Neural cell (in vitro differentiated cells): ENCODE data around the gene ELOVL3. TPM values are rescaled to one million over a fixed set of nuclear protein-coding genes. Genes with fewer than 3 reads are reported as not detected.

Source experiments
- H2AFZ ChIP-seq: fragments of 200-600, 300-800 bp; sonication (generic), shearing (Covaris generic); 2 replicates; pipeline ENCODE4 v1.6.0; 2014; ENCODE audit warnings: low read depth, mild to moderate bottlenecking, antibody characterized with exemption, low read length, moderate library complexity
- H3F3A ChIP-seq: fragments of 200-600 bp; shearing (Covaris generic); 2 replicates; pipeline ENCODE4 v1.6.1; 2016; ENCODE audit warnings: mild to moderate bottlenecking, moderate library complexity, mixed read lengths, antibody characterized with exemption, low read length; ENCODE audit not compliant: insufficient read depth, poor library complexity, severe bottlenecking
- H3K27ac ChIP-seq: fragments of 200-600, 300-800 bp; sonication (generic), shearing (Covaris generic); 2 replicates; pipeline ENCODE4 v1.5.1; 2014; ENCODE audit warnings: mild to moderate bottlenecking, low read length, moderate library complexity
- H3K27me3 ChIP-seq: fragments of 300-800, 200-600 bp; sonication (generic), shearing (Covaris generic); 2 replicates; pipeline ENCODE4 v1.6.0; 2014; ENCODE audit warnings: mild to moderate bottlenecking, low read depth, low read length, moderate library complexity; ENCODE audit not compliant: insufficient read depth
- H3K36me3 ChIP-seq: fragments of 300-800, 200-600 bp; sonication (generic), shearing (Covaris generic); 2 replicates; pipeline ENCODE4 v1.5.1; 2014; ENCODE audit warnings: mild to moderate bottlenecking, antibody characterized with exemption, low read length, moderate library complexity; ENCODE audit not compliant: insufficient read depth
- H3K4me2 ChIP-seq: fragments of 300-800, 200-600 bp; sonication (generic), shearing (Covaris generic); 2 replicates; pipeline ENCODE4 v1.6.0; 2014; ENCODE audit warnings: mild to moderate bottlenecking, low read length
- H3K4me3 ChIP-seq: fragments of 300-800, 200-600 bp; sonication (generic), shearing (Covaris generic); 2 replicates; pipeline ENCODE4 v1.5.1; 2014; ENCODE audit warnings: mild to moderate bottlenecking, low read length, moderate library complexity
- H3K79me2 ChIP-seq: fragments of 200-600 bp; shearing (Covaris generic); replicated peaks from 2 replicates; pipeline ENCODE4 v1.6.0; 2014; ENCODE audit warnings: mild to moderate bottlenecking, low read length, moderate library complexity; ENCODE audit not compliant: insufficient read depth
- H3K9ac ChIP-seq: fragments of 300-800, 200-600 bp; sonication (generic), shearing (Covaris generic); 2 replicates; pipeline ENCODE4 v1.6.1; 2016; ENCODE audit warnings: mild to moderate bottlenecking, low read length, mixed read lengths
- H3K9me2 ChIP-seq: fragments of 200-600 bp; shearing (Covaris generic); 2 replicates; pipeline ENCODE4 v1.6.1; 2016; ENCODE audit warnings: mild to moderate bottlenecking, low read length, mixed read lengths; ENCODE audit not compliant: insufficient read depth
- H3K9me3 ChIP-seq: fragments of 200-600, 300-800 bp; sonication (generic), shearing (Covaris generic); 2 replicates; pipeline ENCODE4 v1.6.1; 2016; ENCODE audit warnings: mild to moderate bottlenecking, mixed run types, low read length, moderate library complexity, mixed read lengths
- H4K20me1 ChIP-seq: fragments of 200-600 bp; shearing (Covaris generic); 2 replicates; pipeline ENCODE4 v1.6.1; 2016; ENCODE audit warnings: mild to moderate bottlenecking, mixed run types; ENCODE audit not compliant: insufficient read depth
- EZH2 ChIP-seq: fragments of 200-600, 300-800 bp; shearing (Covaris generic), sonication (generic); IDR thresholded peaks from 2 replicates; pipeline ENCODE4 v1.6.1; 2014; ENCODE audit warnings: antibody characterized with exemption, low read length, borderline replicate concordance, mild to moderate bottlenecking; ENCODE audit not compliant: insufficient read depth, poor library complexity, severe bottlenecking
- MXI1 ChIP-seq: fragments of 450-650 bp; conservative IDR thresholded peaks from 2 replicates; pipeline ENCODE4 v1.6.1; 2014; ENCODE audit warnings: antibody characterized with exemption, mild to moderate bottlenecking; ENCODE audit not compliant: poor library complexity, severe bottlenecking
- POLR2AphosphoS5 ChIP-seq: IDR thresholded peaks from 2 replicates; pipeline ENCODE4 v1.6.1; 2012
- RAD21 ChIP-seq: fragments of 450-650 bp; conservative IDR thresholded peaks from 2 replicates; pipeline ENCODE4 v1.6.1; 2014; ENCODE audit warnings: antibody characterized with exemption, mild to moderate bottlenecking, moderate library complexity
- SMC3 ChIP-seq: fragments of 450-650 bp; conservative IDR thresholded peaks from 2 replicates; pipeline ENCODE4 v1.6.1; 2014; ENCODE audit warnings: antibody characterized with exemption, mild to moderate bottlenecking, moderate library complexity; ENCODE audit not compliant: poor library complexity
- polyA plus RNA-seq: library from polyadenylated mRNA; depleted of rRNA; stranded (reverse); fragments of >200 nt; gene quantifications from 2 replicates; pipeline ENCODE4 v1.2.3, GENCODE V29; 2014
- TF ChIP-seq, protein P1 (sequence below): IDR thresholded peaks from 2 replicates; pipeline ENCODE4 v1.6.1; 2012; ENCODE audit warnings: borderline replicate concordance

ELOVL3 gene
- polyA plus RNA-seq, 1 donor from 2014 or later = not detected

DNA sequence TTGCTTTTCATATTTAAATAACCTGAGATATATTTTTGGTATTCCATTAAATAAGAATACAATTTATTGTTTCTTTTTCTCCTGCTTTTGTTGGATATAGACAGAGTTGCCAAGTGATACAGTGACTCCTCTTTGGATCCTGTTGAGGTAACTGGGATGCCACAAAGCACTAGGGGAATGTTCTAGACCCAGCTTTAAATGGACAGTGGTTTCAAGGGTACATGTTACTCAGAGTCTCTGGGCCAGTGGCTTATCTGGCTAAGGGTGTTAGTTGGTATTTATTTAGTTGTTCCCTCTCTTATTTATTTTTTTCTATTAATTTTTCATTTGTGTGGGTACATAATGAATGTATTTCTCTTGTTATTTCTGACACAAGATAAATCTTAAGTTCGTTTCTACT lies 28.3 kb downstream of the ELOVL3 start:
- Histone ChIP-seq H3K27ac (no peak overlapping the region), H3K9ac (no peak overlapping the region), H3K36me3 (no peaks in the 10 kb centered on the region), H3K27me3 (no peaks in the 10 kb centered on the region), H3K4me3 (no peak overlapping the region), H3F3A (no peaks in the 10 kb centered on the region), H3K4me2 (no peak overlapping the region), H3K9me2 (no peaks in the 10 kb centered on the region), H3K9me3 (no peaks in the 10 kb centered on the region), H4K20me1 (no peaks in the 10 kb centered on the region), H3K79me2 (peaks cover 63% of the 10 kb centered on the region), H2AFZ (no peak overlapping the region)
- TF ChIP-seq RAD21 (no peak), EZH2 (no peak), SMC3 (no peak), MXI1 (no peak), POLR2AphosphoS5 (no peak)
- TF ChIP-seq, protein P1, sequence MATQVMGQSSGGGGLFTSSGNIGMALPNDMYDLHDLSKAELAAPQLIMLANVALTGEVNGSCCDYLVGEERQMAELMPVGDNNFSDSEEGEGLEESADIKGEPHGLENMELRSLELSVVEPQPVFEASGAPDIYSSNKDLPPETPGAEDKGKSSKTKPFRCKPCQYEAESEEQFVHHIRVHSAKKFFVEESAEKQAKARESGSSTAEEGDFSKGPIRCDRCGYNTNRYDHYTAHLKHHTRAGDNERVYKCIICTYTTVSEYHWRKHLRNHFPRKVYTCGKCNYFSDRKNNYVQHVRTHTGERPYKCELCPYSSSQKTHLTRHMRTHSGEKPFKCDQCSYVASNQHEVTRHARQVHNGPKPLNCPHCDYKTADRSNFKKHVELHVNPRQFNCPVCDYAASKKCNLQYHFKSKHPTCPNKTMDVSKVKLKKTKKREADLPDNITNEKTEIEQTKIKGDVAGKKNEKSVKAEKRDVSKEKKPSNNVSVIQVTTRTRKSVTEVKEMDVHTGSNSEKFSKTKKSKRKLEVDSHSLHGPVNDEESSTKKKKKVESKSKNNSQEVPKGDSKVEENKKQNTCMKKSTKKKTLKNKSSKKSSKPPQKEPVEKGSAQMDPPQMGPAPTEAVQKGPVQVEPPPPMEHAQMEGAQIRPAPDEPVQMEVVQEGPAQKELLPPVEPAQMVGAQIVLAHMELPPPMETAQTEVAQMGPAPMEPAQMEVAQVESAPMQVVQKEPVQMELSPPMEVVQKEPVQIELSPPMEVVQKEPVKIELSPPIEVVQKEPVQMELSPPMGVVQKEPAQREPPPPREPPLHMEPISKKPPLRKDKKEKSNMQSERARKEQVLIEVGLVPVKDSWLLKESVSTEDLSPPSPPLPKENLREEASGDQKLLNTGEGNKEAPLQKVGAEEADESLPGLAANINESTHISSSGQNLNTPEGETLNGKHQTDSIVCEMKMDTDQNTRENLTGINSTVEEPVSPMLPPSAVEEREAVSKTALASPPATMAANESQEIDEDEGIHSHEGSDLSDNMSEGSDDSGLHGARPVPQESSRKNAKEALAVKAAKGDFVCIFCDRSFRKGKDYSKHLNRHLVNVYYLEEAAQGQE = no peak

DNA sequence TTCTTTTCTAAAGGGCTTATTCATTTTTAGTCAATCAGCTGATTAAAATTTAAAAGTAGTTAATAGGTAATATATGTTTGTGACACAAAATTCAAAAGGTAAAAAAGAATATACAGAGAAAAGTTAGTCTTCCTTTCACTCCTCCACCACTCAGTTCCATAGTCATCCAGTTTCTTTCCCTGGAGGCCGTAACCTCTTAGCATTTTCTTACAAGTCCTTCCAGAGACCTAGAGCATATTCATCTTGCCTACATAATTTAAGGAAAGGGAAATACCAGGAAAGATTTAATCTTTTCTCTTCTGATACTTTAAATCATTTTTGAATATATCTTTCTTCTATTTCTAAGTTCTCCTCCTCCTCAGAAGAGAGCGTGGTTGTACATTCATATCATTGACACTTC lies 29.3 kb downstream of the ELOVL3 start:
- no peaks in the 10 kb centered on the region for H4K20me1 ChIP-seq
- no peak overlapping the region for H3K27ac ChIP-seq

More for the DNA sequence above, 29.3 kb downstream of the ELOVL3 start:
- H3K4me2 ChIP-seq = no peak overlapping the region
- H3K4me3 ChIP-seq = no peak overlapping the region
- no peak overlapping the region for H3K9ac ChIP-seq
- H3K27me3 ChIP-seq = no peaks in the 10 kb centered on the region
- peaks cover 56% of the 10 kb centered on the region for H3K79me2 ChIP-seq
- no peak overlapping the region for H2AFZ ChIP-seq
- H3K9me2 ChIP-seq = no peaks in the 10 kb centered on the region
- H3K36me3 ChIP-seq = no peaks in the 10 kb centered on the region
- no peak for TF ChIP-seq RAD21
- TF ChIP-seq, protein P1 = no peak
- H3F3A ChIP-seq = no peaks in the 10 kb centered on the region
- no peaks in the 10 kb centered on the region for H3K9me3 ChIP-seq
